T-helper 2 cell treated with Interferon-gamma antibody and Interleukin-4, amounts not matched to agents 100 ng/mL and 5 ng/mL, for 36 hours (primary cell): Measurements from ENCODE around the gene CSNK1G1. TPM values are rescaled to one million over a fixed set of nuclear protein-coding genes. Genes with fewer than 3 reads are reported as not detected.
"Not testable (repeated sequence)": the region's sequence is repeated elsewhere in the genome, so short reads cannot be mapped to it uniquely, and the experiment has no call there.

ENCODE experiments used
- intact Hi-C: fragments of 100-400 bp; cut with micrococcal nuclease; formaldehyde crosslinking; loops from one replicate; pipeline ENCODE4 v1.15.1; 2023
- total RNA-seq: library from RNA; stranded (reverse); gene quantifications from 2 replicates; pipeline ENCODE4 v1.2.3, GENCODE V29; 2022

CSNK1G1 gene
- total RNA-seq, 1 donor from 2014 or later: 30.0 TPM

GRCh38 chr15:64305261-64305660, 50.7 kb downstream of the CSNK1G1 start:
- intact Hi-C loops: no loop called here

- intact Hi-C loops: no loop called here
Measured at GRCh38 chr15:64289550-64289949, 66.4 kb downstream of the CSNK1G1 start.

DNA sequence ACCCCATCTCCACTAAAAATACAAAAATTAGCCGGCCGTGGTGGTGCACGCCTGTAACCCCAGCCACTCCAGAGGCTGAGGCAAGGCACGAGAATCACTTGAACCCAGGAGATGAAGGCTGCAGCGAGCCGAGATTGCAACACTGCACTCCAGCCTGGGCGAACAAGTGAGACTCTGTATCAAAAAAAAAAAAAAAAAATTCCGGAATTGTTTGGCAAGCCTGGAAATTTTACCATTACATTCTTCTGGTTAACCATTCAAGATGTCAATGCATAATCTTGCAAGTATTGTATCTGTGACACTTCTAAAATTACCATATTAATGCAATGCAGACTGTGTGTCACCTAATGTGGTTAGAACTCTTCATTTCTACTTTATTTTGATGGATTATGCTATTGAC, 67.0 kb downstream of the CSNK1G1 start:
- intact Hi-C loops: no loop called here

GRCh38 chr15:64288577-64288976, 67.4 kb downstream of the CSNK1G1 start:
- intact Hi-C loops: no loop called here

- intact Hi-C loops: no loop called here
Measured at GRCh38 chr15:64287953-64288352, 68.0 kb downstream of the CSNK1G1 start.

DNA sequence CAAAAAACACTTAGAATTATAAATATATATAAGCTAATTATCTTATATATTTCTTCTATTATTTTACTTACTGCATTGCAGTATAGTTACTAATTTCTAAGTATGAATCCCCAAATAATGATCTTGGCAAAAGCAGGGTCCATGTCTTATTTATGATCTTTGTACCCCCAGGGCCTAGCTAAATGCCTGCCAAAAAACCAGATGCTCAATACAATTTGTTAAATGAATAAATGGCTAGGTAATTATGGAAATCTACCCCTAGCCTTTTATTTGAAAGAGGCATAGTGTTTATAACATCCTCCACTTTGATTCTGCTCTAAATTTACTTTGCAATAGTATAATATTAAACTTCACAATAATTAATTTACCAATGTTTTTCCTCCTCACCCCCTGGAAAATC, 69.5 kb downstream of the CSNK1G1 start:
- intact Hi-C loops: no loop called here

DNA sequence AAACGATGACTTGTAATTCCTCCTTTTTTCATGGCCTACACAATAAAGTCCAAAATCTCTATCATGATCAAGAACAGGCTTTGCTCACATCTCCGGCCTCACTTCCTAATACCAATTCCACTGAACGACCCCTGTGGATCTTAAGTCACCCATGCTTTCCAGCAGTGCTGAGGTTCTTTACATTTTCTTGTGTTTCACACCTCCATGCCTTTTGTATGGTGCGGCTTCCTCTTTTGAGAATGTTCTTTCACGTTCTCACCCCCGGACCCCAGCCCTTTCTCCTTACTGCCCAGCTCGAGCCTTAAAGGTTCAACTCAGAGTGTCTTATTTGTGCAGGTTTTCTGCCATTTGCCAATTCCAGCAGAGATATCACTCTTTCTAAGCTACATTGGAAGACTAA, 70.1 kb downstream of the CSNK1G1 start:
- intact Hi-C loops: no loop called here

DNA sequence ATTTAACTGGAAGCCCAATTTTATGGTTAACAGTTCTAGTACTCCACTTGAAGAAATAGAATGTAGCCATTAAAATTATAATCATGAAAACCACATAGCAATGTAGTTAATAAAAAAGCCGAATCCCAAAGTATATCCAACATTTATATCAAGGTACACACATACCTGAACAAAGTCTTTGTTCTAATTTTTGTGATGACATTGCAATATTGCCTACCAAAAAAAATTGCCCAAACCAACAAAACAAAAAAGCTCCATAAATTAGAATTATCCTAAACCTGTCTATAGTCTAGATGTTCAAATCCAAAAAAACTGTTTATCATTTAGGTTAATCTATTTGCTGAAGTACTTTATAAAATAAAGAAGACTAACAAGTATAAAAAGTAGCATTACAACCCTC, 70.8 kb downstream of the CSNK1G1 start:
- intact Hi-C loops: no loop called here

GRCh38 chr15:64284042-64284441, 71.9 kb downstream of the CSNK1G1 start:
- intact Hi-C loops: no loop called here

DNA sequence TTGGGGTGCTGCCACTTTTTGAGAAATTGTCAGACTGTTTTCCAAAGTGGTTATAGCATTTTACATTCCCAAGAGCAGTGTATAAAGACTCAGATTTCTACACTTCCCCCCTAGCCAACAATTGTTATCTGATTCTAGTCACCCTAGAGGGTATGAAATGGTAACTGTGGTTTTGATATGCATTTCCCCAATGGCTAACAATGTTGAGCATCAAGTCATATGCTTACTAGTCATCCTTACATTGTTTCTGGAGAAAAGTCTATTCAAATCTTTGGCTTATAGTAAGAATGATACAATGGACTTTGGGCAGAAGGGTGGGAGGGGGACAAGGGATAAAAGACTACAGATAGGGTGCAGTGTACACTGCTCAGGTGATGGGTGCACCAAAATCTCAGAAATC, 73.3 kb downstream of the CSNK1G1 start:
- intact Hi-C loops: no loop called here

DNA sequence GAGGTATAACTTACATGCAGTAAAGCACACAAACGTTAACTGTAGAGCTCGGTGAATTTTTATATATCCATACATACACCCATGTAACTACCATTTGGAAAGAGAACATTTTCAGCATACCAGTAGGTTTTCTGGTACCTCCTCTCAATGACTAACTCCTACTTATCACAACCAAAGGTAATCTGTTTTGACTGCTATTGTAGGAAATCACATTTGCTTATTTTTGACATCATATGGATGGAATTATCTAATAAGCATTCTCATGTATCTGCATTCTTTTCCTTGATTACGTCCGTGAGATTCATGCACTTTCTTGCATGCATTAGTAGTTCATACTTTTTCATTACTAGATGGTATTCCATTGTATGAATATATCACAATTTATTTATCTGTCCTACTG, 76.8 kb downstream of the CSNK1G1 start:
- intact Hi-C loops: no loop called here

- intact Hi-C loops: no loop called here
Measured at GRCh38 chr15:64275934-64276333, 80.0 kb downstream of the CSNK1G1 start.

- intact Hi-C loops: no loop called here
Measured at GRCh38 chr15:64274341-64274950, 81.5 kb downstream of the CSNK1G1 start.

- intact Hi-C loops: no loop called here
Measured at GRCh38 chr15:64267331-64267973, 88.5 kb downstream of the CSNK1G1 start.

- intact Hi-C loops: not testable (repeated sequence)
Measured at GRCh38 chr15:64265188-64265587, 90.8 kb downstream of the CSNK1G1 start.

- intact Hi-C loops: no loop called here
Measured at GRCh38 chr15:64264502-64264901, 91.5 kb downstream of the CSNK1G1 start.

DNA sequence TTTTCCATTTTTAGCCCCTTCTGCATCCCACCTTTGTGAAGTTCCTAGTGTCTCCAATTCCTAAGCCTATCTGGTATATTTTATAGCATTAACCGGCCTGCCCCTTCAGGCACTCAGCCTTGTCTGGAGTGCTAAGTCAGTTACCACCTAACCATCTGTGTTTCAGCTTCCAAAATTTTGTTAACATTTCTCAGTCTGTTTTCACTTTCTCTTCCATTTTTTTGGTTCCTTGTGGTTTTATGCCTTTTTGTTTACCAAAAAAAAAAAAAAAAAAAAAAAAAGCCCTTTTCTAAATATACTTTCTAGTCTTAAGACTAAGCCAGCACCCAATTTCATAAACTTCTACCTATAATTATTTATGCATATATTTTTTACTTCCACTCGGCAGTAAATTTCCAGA, 92.4 kb downstream of the CSNK1G1 start:
- intact Hi-C loops: no loop called here

- intact Hi-C loops: no loop called here
Measured at GRCh38 chr15:64256051-64256450, 99.9 kb downstream of the CSNK1G1 start.

DNA sequence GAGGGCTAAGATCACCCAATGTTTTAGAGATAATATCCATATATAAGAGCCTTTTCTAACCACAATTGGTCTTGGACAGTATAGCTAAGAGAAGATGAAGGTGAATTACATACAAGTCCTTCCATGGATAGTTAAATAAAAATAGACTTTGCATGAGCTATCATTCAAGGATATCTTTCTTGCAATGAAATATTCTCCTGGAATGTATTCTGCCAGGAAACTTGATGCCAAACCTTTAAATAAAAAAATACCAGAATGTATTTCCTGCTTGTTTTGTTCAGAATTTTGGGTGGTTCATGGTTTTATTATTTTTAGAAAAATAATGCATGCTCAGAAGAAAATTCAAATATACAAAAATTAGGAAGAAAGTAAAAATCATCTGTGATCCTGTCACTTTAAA, 104.3 kb downstream of the CSNK1G1 start:
- intact Hi-C loops: no loop called here

- intact Hi-C loops: no loop called here
Measured at GRCh38 chr15:64251121-64251520, 104.9 kb downstream of the CSNK1G1 start.

- intact Hi-C loops: no loop called here
Measured at GRCh38 chr15:64249883-64250575, 105.9 kb downstream of the CSNK1G1 start.

DNA sequence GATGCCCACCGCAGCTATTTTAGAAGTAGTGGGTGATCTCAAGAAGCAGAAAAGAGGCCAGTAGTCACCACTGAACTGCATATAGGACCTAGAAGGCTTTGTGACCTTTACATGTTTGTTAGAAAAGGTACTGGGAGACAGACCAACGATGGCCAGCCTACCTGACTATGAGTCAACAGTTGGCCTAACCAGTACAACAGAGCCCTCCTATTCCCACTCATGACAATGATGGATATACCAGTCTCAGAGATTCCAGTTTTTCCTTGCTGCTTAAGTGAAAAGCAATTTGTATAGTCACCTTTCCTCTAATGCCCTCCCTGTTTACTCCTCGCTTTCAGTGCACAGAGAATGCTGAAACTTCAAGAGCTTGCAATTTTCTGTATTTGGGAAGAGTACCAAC, 106.6 kb downstream of the CSNK1G1 start:
- intact Hi-C loops: no loop called here
